HepG2 (cell line): ENCODE results near the gene SBDS. TPM values are rescaled to one million over a fixed set of nuclear protein-coding genes. Genes with fewer than 3 reads are reported as not detected.
A peak's percentile ranks its signal among the peaks of the same experiment; 100 is the strongest.
"Not testable (repeated sequence)": the region's sequence is repeated elsewhere in the genome, so short reads cannot be mapped to it uniquely, and the experiment has no call there.

Source experiments
- ARID2 ChIP-seq: sonication (generic); formaldehyde crosslinking; IDR thresholded peaks from 2 replicates; pipeline ENCODE4 v1.8.1; 2022; ENCODE audit warnings: mild to moderate bottlenecking, missing genetic modification reagents, borderline replicate concordance
- CREM ChIP-seq, 2 experiments: sonication (generic) in 1 of 2; formaldehyde crosslinking in 1 of 2; IDR thresholded peaks; 2 replicates each; pipeline versions ENCODE4 v1.4.0 to v1.6.1; 2016 to 2020; ENCODE audit warnings: antibody characterized with exemption in 1 of 2, mild to moderate bottlenecking in 1 of 2, missing genetic modification reagents in 1 of 2
- KDM2A ChIP-seq: sonication (generic); formaldehyde crosslinking; IDR thresholded peaks from 2 replicates; pipeline ENCODE4 v1.4.0; 2020; ENCODE audit warnings: low read depth, missing genetic modification reagents, borderline replicate concordance
- PHF8 ChIP-seq: sonication (generic); formaldehyde crosslinking; IDR thresholded peaks from 2 replicates; pipeline ENCODE4 v1.5.0; 2020; ENCODE audit warnings: missing genetic modification reagents
- POLR2AphosphoS5 ChIP-seq: IDR thresholded peaks from 2 replicates; pipeline ENCODE4 v1.6.1; 2012; ENCODE audit warnings: low read depth, low read length
- TFDP2 ChIP-seq: sonication (generic); formaldehyde crosslinking; IDR thresholded peaks from 2 replicates; pipeline ENCODE4 v1.4.0; 2020; ENCODE audit warnings: missing genetic modification reagents
- UBTF ChIP-seq: sonication (generic); formaldehyde crosslinking; IDR thresholded peaks from 2 replicates; pipeline ENCODE4 v1.4.0; 2020; ENCODE audit warnings: mild to moderate bottlenecking, missing genetic modification reagents
- YEATS4 ChIP-seq: sonication (generic); formaldehyde crosslinking; IDR thresholded peaks from 2 replicates; pipeline ENCODE4 v1.4.0; 2020; ENCODE audit warnings: missing genetic modification reagents, borderline replicate concordance
- ZGPAT ChIP-seq: IDR thresholded peaks from 2 replicates; pipeline ENCODE4 v1.6.1; 2016; ENCODE audit warnings: mild to moderate bottlenecking
- ZHX2 ChIP-seq, 2 experiments: sonication (generic) in 1 of 2; formaldehyde crosslinking in 1 of 2; IDR thresholded peaks; 2 replicates each; pipeline versions ENCODE4 v1.6.1 to v1.9.0; 2014 to 2022; ENCODE audit warnings: antibody characterized with exemption in 1 of 2, borderline replicate concordance in 1 of 2, inconsistent platforms in 1 of 2, low read depth in 1 of 2, missing genetic modification reagents in 1 of 2
- ZNF160 ChIP-seq: sonication (generic); formaldehyde crosslinking; IDR thresholded peaks from 2 replicates; pipeline ENCODE4 v1.8.0; 2022; ENCODE audit warnings: mild to moderate bottlenecking, inconsistent platforms, missing genetic modification reagents
- polyA plus RNA-seq, 8 experiments: library from polyadenylated mRNA; depleted of rRNA in 3 of 8; stranded (reverse) in 7 of 8; unstranded in 1 of 8; fragments of >200 nt; fragmentation: Illumina TruSeq in 4 of 8; extraction: Trizol in 4 of 8; gene quantifications; 2 replicates each; pipeline versions ENCODE4 v1.2.1 to v1.2.3, GENCODE V29; 2011 to 2016; ENCODE audit warnings: low read depth in 4 of 8, missing spikeins in 1 of 8, mixed read lengths in 1 of 8; ENCODE audit not compliant: insufficient read depth in 1 of 8
- total RNA-seq, 5 experiments: library from RNA; depleted of rRNA; stranded (reverse); fragments of >200 nt; fragmentation: Illumina TruSeq; extraction: Trizol; gene quantifications; 2 replicates each; pipeline ENCODE4 v1.2.3, GENCODE V29; 2016; ENCODE audit warnings: low read depth in 1 of 5

The SBDS gene
- total and polyA plus RNA-seq, 2 of the 13 experiments (the other 11 are each of a cell fraction or from before 2014, with no cell fraction given): 39.1 to 79.3 TPM

GRCh38 chr7:66995050-66995776 is at the start of gene SBDS (continued):
- peak; percentile 78 for TF ChIP-seq ZHX2 (IDR thresholded peaks at IDR 0.05; ENCODE audit: low read depth)
- TF ChIP-seq ZHX2 (CRISPR knock-in tag; IDR thresholded peaks at IDR 0.05; ENCODE audit: borderline replicate concordance); CREM (CRISPR knock-in tag; IDR thresholded peaks at IDR 0.05): not testable (repeated sequence)
- 0 out of 2 replicates have a peak, but pooled peaks have one; percentile 46 for TF ChIP-seq ZNF160 (CRISPR knock-in tag)
- 0 out of 2 replicates have a peak, but pooled peaks have one; percentile 33 for TF ChIP-seq ARID2 (CRISPR knock-in tag)
- TF ChIP-seq POLR2AphosphoS5: peak; percentile 76
- TF ChIP-seq ZGPAT (CRISPR knock-in tag): peak; percentile 57; the same call in 1 of the 2 replicates
- peak; percentile 78 for TF ChIP-seq UBTF (CRISPR knock-in tag)
- TF ChIP-seq KDM2A (CRISPR knock-in tag): peak; percentile 88
- peak; percentile 69 for TF ChIP-seq YEATS4
- peak; percentile 79 for TF ChIP-seq PHF8 (CRISPR knock-in tag)
- TF ChIP-seq TFDP2 (CRISPR knock-in tag): peak; percentile 27; the same call in 1 of the 2 replicates
- peak; percentile 74; the same call in 1 of the 2 replicates for TF ChIP-seq CREM (IDR thresholded peaks at IDR 0.05)
